Measurements from ENCODE around the gene MYH14.
A peak's percentile ranks its signal among the peaks of the same experiment; 100 is the strongest.

- peak in 1 of 4 experiments; percentile 32 for TF ChIP-seq CTCF (IDR thresholded peaks at IDR 0.05)
- TF ChIP-seq POLR2A (IDR thresholded peaks at IDR 0.05): no peak
- TF ChIP-seq POLR2AphosphoS5 (IDR thresholded peaks at IDR 0.05): no peak
Observed at GRCh38 chr19:50328224-50328872, 124.9 kb downstream of the MYH14 start.
